PC-3 (cell line): Measurements from ENCODE around the gene MGAT4B. TPM values are rescaled to one million over a fixed set of nuclear protein-coding genes. Genes with fewer than 3 reads are reported as not detected.

Source experiments
- ATAC-seq: fragments of 200-7000 bp; cut with Tn5 transposase; 2 replicates; pipeline ENCODE4 v1.9.1; 2020; ENCODE audit warnings: mild to moderate bottlenecking, moderate library complexity
- BruUV-seq: library from RNA; stranded (reverse); fragments of 400-500 nt; replicated peaks from 2 replicates; lab custom pipeline; 2021; lab: Mats Ljungman, UMichigan
- CTCF ChIA-PET: fragments of 300-600 bp; sonication (Branson Sonifier 250); formaldehyde crosslinking; loops from one replicate; lab custom pipeline; 2022; ENCODE audit warnings: antibody characterized with exemption; lab: Charles Lee
- POLR2A ChIA-PET: fragments of 300-600 bp; sonication (Branson Sonifier 250); formaldehyde crosslinking; loops from one replicate; lab custom pipeline; 2022; ENCODE audit warnings: antibody characterized with exemption; ENCODE audit not compliant: unreplicated experiment; lab: Charles Lee
- DNase-seq: peaks from one replicate; pipeline ENCODE4 v3.0.0-alpha.2; 2015
- H2AFZ ChIP-seq: fragments of 300-600 bp; sonication (generic); 2 replicates; pipeline ENCODE4 v1.6.0; 2016; ENCODE audit warnings: antibody characterized with exemption, low read length
- H3F3A ChIP-seq: fragments of 300-600 bp; sonication (generic); one replicate; pipeline ENCODE4 v1.6.0; 2017; ENCODE audit warnings: antibody characterized with exemption, low read length, control low read depth, mild to moderate bottlenecking; ENCODE audit not compliant: unreplicated experiment
- H3K27ac ChIP-seq: fragments of 300-600 bp; sonication (generic); 2 replicates; pipeline ENCODE4 v1.5.1; 2016; ENCODE audit warnings: mild to moderate bottlenecking, low read length
- H3K27me3 ChIP-seq: fragments of 300-600 bp; sonication (generic); 2 replicates; pipeline ENCODE4 v1.6.1; 2016; ENCODE audit warnings: low read length, mixed read lengths
- H3K36me3 ChIP-seq: fragments of 300-600 bp; sonication (generic); 2 replicates; pipeline ENCODE4 v1.6.1; 2016; ENCODE audit warnings: low read depth, mixed run types, low read length, mixed read lengths
- H3K4me1 ChIP-seq: fragments of 300-600 bp; sonication (generic); 2 replicates; pipeline ENCODE4 v1.5.1; 2016; ENCODE audit warnings: low read length; ENCODE audit not compliant: insufficient read depth
- H3K4me2 ChIP-seq: fragments of 300-600 bp; sonication (generic); 2 replicates; pipeline ENCODE4 v1.6.0; 2016; ENCODE audit warnings: low read length
- H3K4me3 ChIP-seq: fragments of 300-600 bp; sonication (generic); 2 replicates; pipeline ENCODE4 v1.5.1; 2016; ENCODE audit warnings: mild to moderate bottlenecking, low read length, mixed read lengths
- H3K79me2 ChIP-seq: fragments of 300-600 bp; sonication (generic); 2 replicates; pipeline ENCODE4 v1.6.1; 2017; ENCODE audit warnings: low read length, mixed read lengths
- H3K9ac ChIP-seq: fragments of 300-600 bp; sonication (generic); 2 replicates; pipeline ENCODE4 v1.6.0; 2016; ENCODE audit warnings: mild to moderate bottlenecking, low read length
- H3K9me2 ChIP-seq: fragments of 300-600 bp; sonication (generic); replicated peaks from 2 replicates; pipeline ENCODE4 v1.6.1; 2016; ENCODE audit warnings: mixed run types, low read length, mixed read lengths
- H3K9me3 ChIP-seq: fragments of 300-600 bp; sonication (generic); 2 replicates; pipeline ENCODE4 v1.6.1; 2016; ENCODE audit warnings: low read length, mixed read lengths
- H4K20me1 ChIP-seq: fragments of 300-600 bp; sonication (generic); 2 replicates; pipeline ENCODE4 v1.6.1; 2016; ENCODE audit warnings: low read length, mixed read lengths
- CTCF ChIP-seq: fragments of 300-600 bp; sonication (generic); conservative IDR thresholded peaks from 2 replicates; pipeline ENCODE4 v1.5.1; 2017; ENCODE audit warnings: antibody characterized with exemption, low read depth, mild to moderate bottlenecking, low read length
- EZH2 ChIP-seq: fragments of 300-600 bp; sonication (generic); IDR thresholded peaks from one replicate; pipeline ENCODE4 v1.6.1; 2017; ENCODE audit warnings: antibody characterized with exemption, mild to moderate bottlenecking, low read length; ENCODE audit not compliant: unreplicated experiment
- EZH2phosphoT487 ChIP-seq: fragments of 300-600 bp; sonication (generic); IDR thresholded peaks from 2 replicates; pipeline ENCODE4 v1.6.1; 2018; ENCODE audit warnings: mild to moderate bottlenecking, antibody characterized with exemption, low read length, borderline replicate concordance
- intact Hi-C: fragments of 100-400 bp; cut with micrococcal nuclease; formaldehyde crosslinking; loops from 2 replicates; pipeline ENCODE4 v1.9.0; 2023
- total RNA-seq: library from RNA; depleted of rRNA; stranded (reverse); fragments of >200 nt; gene quantifications from 2 replicates; pipeline ENCODE4 v1.2.3, GENCODE V29; 2014

Gene MGAT4B
- total RNA-seq, 1 experiment from 2014 or later, result 88.9 TPM

GRCh38 chr5:179841621-179842020 is 35.0 kb upstream of the MGAT4B start:
- Histone ChIP-seq H3F3A (no peaks in the 10 kb centered on the region), H3K9me2 (no peaks in the 10 kb centered on the region), H4K20me1 (no peaks in the 10 kb centered on the region), H3K9me3 (no peaks in the 10 kb centered on the region), H3K79me2 (no peaks in the 10 kb centered on the region), H3K27me3 (no peaks in the 10 kb centered on the region), H3K4me3 (no peak overlapping the region), H2AFZ (no peak overlapping the region), H3K9ac (no peak overlapping the region), H3K4me1 (no peaks in the 10 kb centered on the region), H3K36me3 (peaks cover 8% of the 10 kb centered on the region; the same call in 1 of the 2 replicates), H3K27ac (no peak overlapping the region), H3K4me2 (no peak overlapping the region)
- CTCF ChIA-PET, result no interaction called here
- DNase-seq, result no peak
- no TSS peak for BruUV-seq
- POLR2A ChIA-PET, result no interaction called here
- no peak for ATAC-seq
- no peak for TF ChIP-seq EZH2phosphoT487
- no peak for TF ChIP-seq EZH2
- TF ChIP-seq CTCF, result no peak
- intact Hi-C loops, result no loop called here

- BruUV-seq, result no TSS peak
- Histone ChIP-seq H3K27me3 (no peaks in the 10 kb centered on the region), H3K27ac (no peak overlapping the region), H3K36me3 (peaks cover 16% of the 10 kb centered on the region), H3K9ac (no peak overlapping the region), H3K79me2 (no peaks in the 10 kb centered on the region), H3F3A (peaks cover 6% of the 10 kb centered on the region), H3K4me2 (no peak overlapping the region), H3K4me1 (no peaks in the 10 kb centered on the region), H3K9me3 (no peaks in the 10 kb centered on the region), H3K4me3 (no peak overlapping the region), H2AFZ (no peak overlapping the region), H3K9me2 (no peaks in the 10 kb centered on the region), H4K20me1 (no peaks in the 10 kb centered on the region)
- ChIA-PET POLR2A (interaction anchor here (0.6 kb wide), 1 partner anchor 42 kb away, joined by 3 read pairs; no protein-coding TSS in a partner anchor), CTCF (no interaction called here)
- DNase-seq (no peak), ATAC-seq (no peak)
- no peak for TF ChIP-seq EZH2phosphoT487
- TF ChIP-seq EZH2, result no peak
- intact Hi-C loops, result no loop called here
These were observed 34.1 kb upstream of the MGAT4B start for GRCh38 chr5:179840766-179841165.

GRCh38 chr5:179840321-179840720 is 33.7 kb upstream of the MGAT4B start:
- ATAC-seq (no peak), DNase-seq (no peak)
- no peak overlapping the region for H3K27ac ChIP-seq
- no peak overlapping the region for H3K4me2 ChIP-seq
- H3K36me3 ChIP-seq, result peaks cover 16% of the 10 kb centered on the region
- TF ChIP-seq CTCF (no peak), EZH2phosphoT487 (no peak), EZH2 (no peak)
- no peaks in the 10 kb centered on the region for H4K20me1 ChIP-seq
- no TSS peak for BruUV-seq
- H3K4me1 ChIP-seq, result no peaks in the 10 kb centered on the region
- H2AFZ ChIP-seq, result no peak overlapping the region
- no peaks in the 10 kb centered on the region for H3K9me2 ChIP-seq
- ChIA-PET CTCF (interaction anchor here (0.6 kb wide), 1 partner anchor 653 kb away, joined by 3 read pairs; no protein-coding TSS in a partner anchor), POLR2A (interaction anchor here (0.6 kb wide), 2 partner anchors 27 to 42 kb away, joined by 3 read pairs; no protein-coding TSS in a partner anchor)
- no peak overlapping the region for H3K4me3 ChIP-seq
- intact Hi-C loops, result no loop called here
- no peaks in the 10 kb centered on the region for H3K9me3 ChIP-seq
- H3K27me3 ChIP-seq, result no peaks in the 10 kb centered on the region
- peaks cover 6% of the 10 kb centered on the region for H3F3A ChIP-seq
- no peak overlapping the region for H3K9ac ChIP-seq
- no peaks in the 10 kb centered on the region for H3K79me2 ChIP-seq
